ENCODE data around the gene GNG3.

GNG3 gene

GRCh38 chr11:62757846-62758788 is 50.6 kb downstream of the GNG3 start:
- TF ChIP-seq CTCF (conservative IDR thresholded peaks at IDR 0.05): no peak
- no peak overlapping the region for H3K27ac ChIP-seq

Data from VCaP (cell line).